Measurements from ENCODE around the gene ADAMTS15. TPM values are rescaled to one million over a fixed set of nuclear protein-coding genes. Genes with fewer than 3 reads are reported as not detected.

Gene ADAMTS15
- total and polyA plus RNA-seq, 2 of the 4 experiments (the other 2 are of a cell fraction): 3.0 to 5.0 TPM

DNA sequence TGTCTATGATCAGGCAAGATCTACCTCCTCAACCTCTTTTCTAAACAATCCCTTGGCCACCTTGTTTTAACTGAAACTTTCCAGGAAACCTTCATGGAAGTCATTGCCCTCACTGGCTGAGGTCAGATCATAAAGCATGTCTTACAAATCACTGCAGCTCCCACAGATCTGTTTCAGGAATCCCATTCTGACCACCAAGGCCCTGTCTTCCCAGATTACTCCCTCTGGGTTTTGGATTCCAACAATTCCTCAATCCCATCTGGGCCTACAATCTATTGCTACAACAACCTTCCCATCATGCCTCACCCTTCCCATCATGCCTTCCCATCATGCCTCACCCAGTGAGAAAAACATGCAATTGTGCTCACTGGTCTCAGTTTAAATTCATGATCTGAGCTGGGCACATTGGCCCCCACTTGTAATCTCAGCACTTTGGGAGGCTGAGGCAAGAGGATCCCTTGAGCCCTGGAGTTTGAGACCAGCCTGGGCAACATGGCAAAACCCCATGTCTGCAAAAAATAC is 15.9 kb downstream of the ADAMTS15 start:
- no peak overlapping the region for H3K27ac ChIP-seq (ENCODE audit: insufficient read depth, low read length)
- H2BK15ac ChIP-seq (ENCODE audit: low read depth, low read length): no peak overlapping the region
- H3K14ac ChIP-seq (replicated peaks; ENCODE audit: low read depth, low read length): no peak overlapping the region
- H3K4me3 ChIP-seq (ENCODE audit: insufficient read depth, low read depth, low read length): no peak overlapping the region
- no peak overlapping the region for H4K91ac ChIP-seq (ENCODE audit: insufficient read depth, low read depth, low read length)
- intact Hi-C loops (cut with micrococcal nuclease) (no loop called here), dilution Hi-C loops (cut with HindIII; ENCODE audit: low sequenced_read_pairs, unreplicated experiment) (no loop called here), in situ Hi-C loops (cut with MboI; ENCODE audit: low sequenced_read_pairs) (no loop called here)
- no peak for TF ChIP-seq SMC3 (IDR thresholded peaks at IDR 0.05; ENCODE audit: low read depth, low read length)
- no peak for TF ChIP-seq CHD1 (IDR thresholded peaks at IDR 0.05; ENCODE audit: low read depth, low read length)
- no peak for TF ChIP-seq RFX5 (IDR thresholded peaks at IDR 0.05; ENCODE audit: low read depth, low read length)
- no peak for TF ChIP-seq RCOR1 (IDR thresholded peaks at IDR 0.05; ENCODE audit: insufficient replicate concordance, low read length)
- TF ChIP-seq NFE2L2 (IDR thresholded peaks at IDR 0.05; ENCODE audit: low read depth, low read length): no peak
- TF ChIP-seq RAD21 (IDR thresholded peaks at IDR 0.05; ENCODE audit: low read length): no peak
- no peak for TF ChIP-seq CEBPB (IDR thresholded peaks at IDR 0.05; ENCODE audit: low read depth, low read length)
- TF ChIP-seq ELK1 (IDR thresholded peaks at IDR 0.05; ENCODE audit: borderline replicate concordance, low read depth, low read length): no peak
- no peak overlapping the region for H3K23ac ChIP-seq (ENCODE audit: low read depth, low read length)
- DNase-seq (peak; percentile 42), ATAC-seq (ENCODE audit: low read depth) (no peak)
- no peak overlapping the region for H2AK9ac ChIP-seq (replicated peaks; ENCODE audit: low read depth, low read length, poor library complexity)
- POLR2A ChIA-PET (ENCODE audit: unreplicated experiment): no interaction called here
- no peak overlapping the region for H3K18ac ChIP-seq (ENCODE audit: low read depth, low read length)
- no peaks in the 10 kb centered on the region for H3K4me1 ChIP-seq (ENCODE audit: control insufficient read depth, insufficient read depth, low read length)
- H2BK20ac ChIP-seq (ENCODE audit: low read depth, low read length): no peak overlapping the region
- H3K79me1 ChIP-seq (ENCODE audit: low read depth in 1 of 2, low read length in 2 of 2): no peaks in the 10 kb centered on the region
- H3K36me3 ChIP-seq (ENCODE audit: control insufficient read depth, insufficient read depth, low read length): peaks cover 81% of the 10 kb centered on the region
- H3K9ac ChIP-seq (ENCODE audit: low read depth, low read length): no peak overlapping the region
- no peak overlapping the region for H3K4me2 ChIP-seq (ENCODE audit: low read depth, low read length)
- H3K27me3 ChIP-seq (ENCODE audit: control insufficient read depth, insufficient read depth, low read length): no peaks in the 10 kb centered on the region
- H2BK5ac ChIP-seq (ENCODE audit: low read depth, low read length, poor library complexity, severe bottlenecking): no peak overlapping the region
- H2AK5ac ChIP-seq (ENCODE audit: low read depth, low read length): no peak overlapping the region
- H3K4ac ChIP-seq (ENCODE audit: low read depth, low read length): no peak overlapping the region
- H4K5ac ChIP-seq (ENCODE audit: low read depth, low read length): no peak overlapping the region
- CTCF ChIA-PET: no interaction called here
- H3K56ac ChIP-seq (ENCODE audit: extremely low read depth, insufficient read depth, low read length): no peak overlapping the region
- BruUV-seq (replicated peaks): no TSS peak
- no peak overlapping the region for H2BK120ac ChIP-seq (ENCODE audit: low read depth, low read length)
- no peak overlapping the region for H4K8ac ChIP-seq (ENCODE audit: low read depth in 2 of 2, low read length in 2 of 2)
- H3K9me1 ChIP-seq (ENCODE audit: insufficient read depth, low read length): no peaks in the 10 kb centered on the region
- H4K20me1 ChIP-seq (ENCODE audit: insufficient read depth, low read length): no peaks in the 10 kb centered on the region
- H2AFZ ChIP-seq (replicated peaks; ENCODE audit: low read length, poor library complexity): no peak overlapping the region
- no peaks in the 10 kb centered on the region for H3K9me3 ChIP-seq (ENCODE audit: control insufficient read depth, insufficient read depth, low read length)

All from IMR-90 (cell line).